HG03175 (cell line): ENCODE data around the gene CADPS.

Experiments
- ATAC-seq: cut with Tn5 transposase; IDR thresholded peaks from one replicate; pipeline ENCODE4 v1.9.1; 2021; ENCODE audit warnings: mild to moderate bottlenecking, moderate library complexity; ENCODE audit not compliant: unreplicated experiment

CADPS gene

GRCh38 chr3:62392626-62393292, 482.5 kb downstream of the CADPS start:
- no peak for ATAC-seq

DNA sequence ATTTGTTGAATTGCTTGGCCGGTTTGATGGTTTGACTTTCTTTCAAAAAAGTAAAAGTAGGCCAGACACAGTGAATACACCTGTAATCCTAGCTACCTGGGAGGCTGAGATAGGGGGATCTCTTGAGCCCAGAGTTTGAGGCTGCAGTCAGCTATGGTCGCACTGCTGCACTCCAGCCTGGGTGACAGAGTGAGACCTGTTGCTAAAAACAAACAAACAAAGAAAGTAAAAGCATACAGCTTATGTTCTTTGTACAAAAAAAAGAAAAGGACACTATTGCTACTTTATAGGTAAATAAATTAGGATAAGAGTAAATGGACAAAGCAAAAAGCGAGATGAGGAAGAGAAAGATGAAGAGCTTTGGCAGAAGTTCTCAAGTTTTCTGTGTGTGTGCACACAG, 488.0 kb downstream of the CADPS start:
- ATAC-seq: no peak

- no peak for ATAC-seq
Measured at GRCh38 chr3:62379321-62379798, 495.9 kb downstream of the CADPS start.

- ATAC-seq: no peak
Measured at GRCh38 chr3:62378921-62379320, 496.3 kb downstream of the CADPS start.

GRCh38 chr3:62378311-62378789, 496.9 kb downstream of the CADPS start:
- no peak for ATAC-seq

GRCh38 chr3:62376906-62377877, 498.0 kb downstream of the CADPS start:
- ATAC-seq: no peak

- ATAC-seq: no peak
Measured at GRCh38 chr3:62376454-62376720, 498.8 kb downstream of the CADPS start.

DNA sequence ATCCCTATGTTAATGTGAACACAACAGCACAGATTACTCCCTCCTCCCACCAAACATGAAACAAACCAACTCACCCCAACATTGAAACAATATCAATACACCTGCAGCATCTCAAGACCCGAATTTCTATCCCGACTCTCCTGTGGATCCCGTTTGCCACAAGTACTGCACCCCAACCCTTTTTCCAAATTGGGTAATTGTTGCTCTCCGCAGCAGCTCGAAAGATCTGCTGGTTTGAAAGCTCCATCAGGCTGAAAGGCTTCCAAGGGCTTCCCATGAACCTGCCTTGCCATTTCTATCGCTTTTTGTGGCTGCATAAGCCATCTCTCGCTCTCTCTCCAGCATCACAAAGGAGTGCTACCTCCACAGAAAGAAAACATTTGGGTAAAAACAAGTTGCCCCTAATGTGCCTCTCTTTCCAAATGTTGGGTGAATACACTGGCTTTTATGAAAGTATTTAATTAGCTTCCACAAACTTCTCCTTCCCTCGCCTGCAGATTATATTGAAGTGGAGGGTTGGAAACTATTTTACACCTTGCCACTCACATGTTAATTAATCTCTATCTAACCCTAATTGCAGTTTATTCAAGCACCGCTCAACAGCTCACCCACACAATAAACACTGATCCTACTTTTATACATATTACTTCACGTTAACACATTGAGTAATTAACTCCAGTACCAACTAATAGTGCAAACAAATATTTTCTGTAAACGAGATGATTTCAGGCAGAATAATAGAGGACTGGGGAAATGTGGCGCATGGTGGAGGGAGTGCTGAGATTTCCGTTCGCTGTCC, 499.4 kb downstream of the CADPS start:
- ATAC-seq: no peak

- no peak for ATAC-seq
Measured at GRCh38 chr3:62374341-62375218, 500.6 kb downstream of the CADPS start.

- ATAC-seq: no peak
Measured at GRCh38 chr3:62373714-62374333, 501.4 kb downstream of the CADPS start.

GRCh38 chr3:62373215-62373614, 502.0 kb downstream of the CADPS start, which contains the start of gene FEZF2:
Gene FEZF2, minus strand, starts transcription at chr3:62373550. Its CDS starts 682 bp downstream, at chr3:62372868.
- no peak for ATAC-seq

- no peak for ATAC-seq
Measured at GRCh38 chr3:62372621-62373041, 502.6 kb downstream of the CADPS start.

DNA sequence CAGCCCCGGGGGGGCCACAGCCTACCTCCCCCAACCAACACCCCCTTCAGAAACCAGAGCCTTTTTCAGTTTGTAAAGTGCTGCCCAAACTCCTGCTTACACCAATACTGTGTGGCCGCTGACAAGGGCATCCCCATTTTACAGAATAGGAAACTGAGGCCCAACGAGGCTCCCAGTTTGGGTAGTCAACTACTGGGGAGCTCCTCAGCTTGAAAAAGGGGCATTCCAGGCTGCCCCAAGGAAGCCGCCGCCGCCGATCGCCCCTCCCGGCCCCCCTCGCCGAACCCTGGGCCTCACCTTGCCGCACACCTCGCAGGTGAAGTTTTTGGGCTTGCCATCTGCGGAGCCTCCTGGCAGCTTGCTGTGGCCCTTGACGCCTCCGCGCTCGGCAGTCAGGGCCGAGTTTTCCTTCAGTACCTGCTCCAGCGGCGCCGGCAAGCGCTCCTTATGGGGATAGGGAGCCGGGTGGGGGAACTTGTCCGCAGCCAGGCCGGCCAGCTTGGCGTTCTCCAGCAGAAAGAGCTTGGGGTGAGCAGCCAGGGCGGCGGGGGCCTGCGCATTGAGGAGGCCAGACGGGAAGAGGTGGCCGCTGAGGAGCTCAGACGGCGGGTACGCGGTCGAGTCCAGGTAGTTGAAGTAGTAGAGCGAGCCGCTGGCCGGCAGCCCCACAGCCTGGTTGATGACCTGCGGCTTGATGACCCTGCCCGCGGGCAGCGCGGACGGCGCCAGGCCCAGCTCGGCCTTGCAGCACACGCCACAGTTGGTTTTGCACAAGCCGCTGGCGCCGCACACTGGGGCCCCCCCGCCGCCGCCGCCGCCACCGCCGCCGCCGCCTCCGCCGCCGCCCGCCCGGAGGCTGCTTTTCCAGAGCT, 503.3 kb downstream of the CADPS start:
- ATAC-seq: no peak

- no peak for ATAC-seq
Measured at GRCh38 chr3:62370858-62371719, 504.1 kb downstream of the CADPS start.

- no peak for ATAC-seq
Measured at GRCh38 chr3:62370112-62370857, 504.9 kb downstream of the CADPS start.

DNA sequence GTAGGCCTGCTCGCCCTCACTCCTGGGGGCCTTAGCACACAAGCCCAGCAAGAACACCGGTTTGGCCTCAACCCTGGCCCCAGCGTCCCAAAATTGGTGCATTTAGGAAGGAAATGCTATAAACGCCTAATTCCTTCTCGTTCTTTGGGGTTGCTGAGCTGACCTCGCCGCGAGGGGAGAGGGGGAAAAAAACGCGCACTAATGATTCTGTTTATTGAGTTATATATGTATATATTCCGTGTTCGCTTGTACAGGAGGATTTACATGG, 505.8 kb downstream of the CADPS start:
- no peak for ATAC-seq

DNA sequence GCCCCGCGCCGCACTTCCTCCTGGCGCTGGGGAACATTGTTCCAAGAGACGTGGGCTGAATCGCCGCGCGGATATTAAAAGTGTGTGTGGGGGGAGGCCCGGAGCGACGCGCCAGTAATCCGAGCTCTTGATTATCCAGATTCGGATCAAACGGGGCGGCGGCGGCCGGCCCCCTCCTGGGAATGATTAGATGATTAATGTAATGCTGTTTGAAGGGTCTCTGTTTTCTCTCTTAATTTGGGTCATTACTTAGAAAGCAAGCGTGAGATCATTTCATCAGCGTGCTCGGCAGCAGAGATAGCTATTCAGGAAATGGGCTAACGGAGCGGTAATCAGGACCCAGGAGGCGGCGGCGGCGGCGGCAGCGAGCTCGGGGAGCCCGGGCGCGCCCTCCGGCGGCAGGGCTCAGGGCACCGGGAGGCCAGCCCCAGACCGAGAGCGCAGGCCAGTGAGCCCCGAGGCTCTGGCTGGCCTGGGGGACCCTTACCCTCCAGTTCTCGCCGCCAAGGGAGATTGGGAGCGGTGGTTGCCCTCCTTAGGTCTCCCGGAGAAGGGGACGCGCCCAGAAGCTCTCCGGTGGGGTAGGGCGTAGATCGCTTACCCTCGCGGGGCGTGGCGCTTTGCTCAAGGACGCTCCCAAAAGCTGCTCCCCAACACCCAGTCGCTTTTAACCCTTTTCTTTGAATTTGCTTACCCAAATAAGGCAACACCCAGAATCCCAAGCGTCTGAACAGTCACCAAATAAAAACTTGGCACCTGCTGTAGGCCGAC, 506.3 kb downstream of the CADPS start:
- ATAC-seq: no peak
